ENCODE measurements around the gene TAGAP.

DNA sequence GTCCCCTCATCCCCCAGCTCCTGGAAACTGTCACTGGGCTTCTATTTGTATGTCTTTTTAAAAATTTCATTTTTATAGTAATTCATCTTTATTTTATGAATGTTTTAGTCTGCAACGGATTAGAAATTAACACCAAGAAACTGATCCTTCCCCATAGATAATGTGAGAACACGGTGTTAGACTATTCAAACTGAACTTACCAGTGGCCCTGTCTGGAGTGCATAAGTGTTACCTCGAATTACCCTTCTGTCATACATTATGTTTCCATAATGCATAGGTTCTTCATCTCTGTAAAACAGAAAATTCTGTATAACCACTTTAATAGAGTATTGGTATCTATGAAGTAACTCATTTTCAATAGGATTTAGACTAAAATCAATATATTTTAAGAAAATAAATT lies 51.2 kb downstream of the TAGAP start:
- TF ChIP-seq, protein P1, sequence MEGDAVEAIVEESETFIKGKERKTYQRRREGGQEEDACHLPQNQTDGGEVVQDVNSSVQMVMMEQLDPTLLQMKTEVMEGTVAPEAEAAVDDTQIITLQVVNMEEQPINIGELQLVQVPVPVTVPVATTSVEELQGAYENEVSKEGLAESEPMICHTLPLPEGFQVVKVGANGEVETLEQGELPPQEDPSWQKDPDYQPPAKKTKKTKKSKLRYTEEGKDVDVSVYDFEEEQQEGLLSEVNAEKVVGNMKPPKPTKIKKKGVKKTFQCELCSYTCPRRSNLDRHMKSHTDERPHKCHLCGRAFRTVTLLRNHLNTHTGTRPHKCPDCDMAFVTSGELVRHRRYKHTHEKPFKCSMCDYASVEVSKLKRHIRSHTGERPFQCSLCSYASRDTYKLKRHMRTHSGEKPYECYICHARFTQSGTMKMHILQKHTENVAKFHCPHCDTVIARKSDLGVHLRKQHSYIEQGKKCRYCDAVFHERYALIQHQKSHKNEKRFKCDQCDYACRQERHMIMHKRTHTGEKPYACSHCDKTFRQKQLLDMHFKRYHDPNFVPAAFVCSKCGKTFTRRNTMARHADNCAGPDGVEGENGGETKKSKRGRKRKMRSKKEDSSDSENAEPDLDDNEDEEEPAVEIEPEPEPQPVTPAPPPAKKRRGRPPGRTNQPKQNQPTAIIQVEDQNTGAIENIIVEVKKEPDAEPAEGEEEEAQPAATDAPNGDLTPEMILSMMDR (IDR thresholded peaks at IDR 0.05; ENCODE audit: control extremely low read depth in 1 of 3, insufficient read depth in 1 of 3, low read depth in 1 of 3, low read length in 3 of 3), result no peak
- TF ChIP-seq POLR2A (IDR thresholded peaks at IDR 0.05; ENCODE audit: control extremely low read depth in 1 of 2, low read depth in 2 of 2, low read length in 2 of 2) (no peak), CBX8 (IDR thresholded peaks at IDR 0.05; ENCODE audit: borderline replicate concordance, low read depth, low read length) (no peak), EP300 (IDR thresholded peaks at IDR 0.05; ENCODE audit: borderline replicate concordance in 1 of 2, low read depth in 2 of 2, low read length in 2 of 2) (no peak), EZH2 (IDR thresholded peaks at IDR 0.05; ENCODE audit: low read depth, low read length, severe bottlenecking) (no peak), MAFK (IDR thresholded peaks at IDR 0.05; ENCODE audit: low read depth, low read length) (no peak), JUN (IDR thresholded peaks at IDR 0.05; ENCODE audit: low read depth, low read length) (no peak), RNF2 (IDR thresholded peaks at IDR 0.05; ENCODE audit: borderline replicate concordance, low read depth, low read length, missing control alignments, poor library complexity, severe bottlenecking) (no peak)
